ENCODE measurements around the gene CLDN6. TPM values are rescaled to one million over a fixed set of nuclear protein-coding genes. Genes with fewer than 3 reads are reported as not detected.
"Not testable (repeated sequence)": the region's sequence is repeated elsewhere in the genome, so short reads cannot be mapped to it uniquely, and the experiment has no call there.

CLDN6 gene
- total RNA-seq, 1 donor from 2014 or later: not detected

DNA sequence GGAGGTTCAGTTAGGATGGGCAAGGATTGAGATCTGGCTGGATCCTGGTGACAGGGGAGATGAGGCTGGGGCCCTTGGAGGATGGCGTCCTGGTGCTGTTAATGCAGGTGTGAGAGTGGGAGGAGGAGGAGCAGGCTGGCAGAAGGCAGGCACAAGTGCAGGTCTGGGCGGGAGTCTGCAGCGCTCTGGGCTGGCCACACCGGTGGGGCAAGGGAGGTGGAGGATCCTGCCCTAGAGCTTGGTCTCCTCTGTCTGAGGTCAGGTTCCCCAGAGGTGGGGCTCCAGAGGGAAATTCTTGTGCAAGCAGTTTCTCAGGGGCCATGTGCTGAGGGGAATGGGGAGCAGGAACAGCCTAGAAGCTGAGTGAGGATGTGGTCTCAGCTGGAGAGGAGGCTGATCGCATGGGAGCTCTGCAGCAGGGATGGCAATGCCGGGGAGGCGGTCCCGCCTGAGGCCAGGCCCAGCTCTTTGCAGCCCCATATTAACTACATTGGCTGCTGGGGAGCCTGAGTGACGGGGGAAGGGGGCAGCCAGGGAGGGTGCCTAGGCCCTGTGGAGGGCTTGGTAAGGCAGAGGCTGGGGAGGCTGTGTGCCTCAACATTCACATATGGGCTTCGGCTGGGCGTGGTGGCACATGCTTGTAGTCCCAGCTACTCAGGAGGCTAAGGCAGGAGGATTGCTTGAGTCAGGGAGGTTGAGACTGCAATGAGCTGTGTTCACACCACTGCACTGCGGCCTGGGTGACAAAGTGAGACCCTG is 34.8 kb upstream of the CLDN6 start:
- DNase-seq (ENCODE audit: low read depth in 2 of 2): not testable (repeated sequence)

DNA sequence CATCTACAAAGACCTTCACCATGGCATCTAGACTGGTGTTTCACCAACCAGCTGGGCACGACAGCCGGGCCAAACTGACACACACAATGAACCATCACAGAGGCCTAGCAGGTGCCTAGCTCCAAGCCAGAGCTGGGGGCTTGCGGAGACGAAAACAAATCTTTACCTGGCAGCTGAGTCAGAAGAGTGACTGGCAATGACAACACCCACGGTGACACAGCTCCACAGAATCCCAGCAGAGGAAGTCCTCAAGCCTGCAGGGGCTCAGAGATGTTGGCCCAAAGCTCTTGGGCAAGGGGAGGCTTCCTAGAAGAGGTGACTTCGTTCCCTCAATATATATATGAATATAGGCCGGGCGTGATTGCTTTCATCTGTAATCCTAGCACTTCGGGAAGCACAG is 33.5 kb upstream of the CLDN6 start:
- no peak for DNase-seq (ENCODE audit: low read depth in 2 of 2)

DNA sequence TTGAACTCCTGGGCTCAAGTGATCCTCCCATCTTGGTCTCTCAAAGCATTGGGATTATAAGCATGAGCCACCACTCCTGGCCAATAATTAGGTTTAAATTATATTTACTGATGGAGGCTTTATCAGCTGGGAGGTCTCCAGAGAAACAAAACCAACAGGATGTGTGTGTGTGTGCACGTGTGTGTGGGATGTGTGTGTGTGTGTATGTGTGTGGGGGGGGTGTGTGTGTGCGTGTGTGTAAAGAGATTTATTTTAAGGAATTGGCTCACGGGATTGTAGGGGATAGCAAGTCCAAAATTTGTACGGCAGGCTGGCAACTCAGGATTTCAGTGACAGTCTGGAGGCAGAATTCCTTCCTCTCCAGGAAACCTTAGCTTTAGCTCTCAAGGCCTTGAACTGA is 33.0 kb upstream of the CLDN6 start:
- DNase-seq (ENCODE audit: low read depth in 2 of 2): no peak

DNA sequence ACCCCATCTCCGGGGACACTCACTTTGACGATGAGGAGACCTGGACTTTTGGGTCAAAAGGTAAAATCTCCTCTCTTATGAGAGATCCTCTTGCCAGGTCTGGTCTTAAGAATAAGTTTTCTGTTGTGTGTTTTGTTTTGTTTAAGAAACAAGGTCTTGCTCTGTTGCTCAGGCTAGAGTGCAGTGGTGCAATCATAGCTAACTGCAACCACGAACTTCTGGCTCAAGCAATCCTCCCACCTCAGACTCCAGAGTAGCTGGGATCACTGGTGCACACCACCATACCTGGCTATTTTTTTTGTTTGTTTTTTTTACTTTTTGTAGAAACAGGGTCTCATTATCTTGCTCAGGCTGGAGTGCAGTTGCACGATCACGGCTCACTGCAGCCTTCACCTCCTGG is 32.5 kb upstream of the CLDN6 start:
- DNase-seq (ENCODE audit: low read depth in 2 of 2): no peak

DNA sequence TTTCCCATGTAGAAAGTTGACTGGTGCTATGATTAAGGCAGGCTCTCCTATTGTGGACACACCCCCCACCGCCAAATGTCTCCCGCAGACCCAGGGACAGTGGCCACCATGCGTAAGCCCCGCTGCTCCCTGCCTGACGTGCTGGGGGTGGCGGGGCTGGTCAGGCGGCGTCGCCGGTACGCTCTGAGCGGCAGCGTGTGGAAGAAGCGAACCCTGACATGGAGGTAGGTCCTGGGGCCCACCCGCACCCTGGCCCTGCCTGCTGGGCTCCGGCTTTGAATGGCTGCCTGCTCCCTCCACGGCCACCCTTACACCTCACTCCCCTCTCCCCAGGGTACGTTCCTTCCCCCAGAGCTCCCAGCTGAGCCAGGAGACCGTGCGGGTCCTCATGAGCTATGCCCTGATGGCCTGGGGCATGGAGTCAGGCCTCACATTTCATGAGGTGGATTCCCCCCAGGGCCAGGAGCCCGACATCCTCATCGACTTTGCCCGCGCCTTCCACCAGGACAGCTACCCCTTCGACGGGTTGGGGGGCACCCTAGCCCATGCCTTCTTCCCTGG is 32.0 kb upstream of the CLDN6 start:
- DNase-seq (ENCODE audit: low read depth in 2 of 2): no peak

DNA sequence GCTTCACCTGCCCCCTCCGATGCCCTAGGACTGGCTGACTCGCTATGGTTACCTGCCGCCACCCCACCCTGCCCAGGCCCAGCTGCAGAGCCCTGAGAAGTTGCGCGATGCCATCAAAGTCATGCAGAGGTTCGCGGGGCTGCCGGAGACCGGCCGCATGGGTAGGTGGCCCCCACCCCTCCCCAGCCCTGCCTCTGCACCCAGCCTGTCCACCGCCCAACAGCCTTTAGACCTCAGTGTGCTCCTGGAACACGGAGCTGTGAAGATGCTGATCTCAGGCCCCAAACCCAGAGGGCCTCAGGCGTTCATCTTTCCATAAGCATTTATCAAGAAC is 29.4 kb upstream of the CLDN6 start:
- no peak for DNase-seq (ENCODE audit: low read depth in 2 of 2)

DNA sequence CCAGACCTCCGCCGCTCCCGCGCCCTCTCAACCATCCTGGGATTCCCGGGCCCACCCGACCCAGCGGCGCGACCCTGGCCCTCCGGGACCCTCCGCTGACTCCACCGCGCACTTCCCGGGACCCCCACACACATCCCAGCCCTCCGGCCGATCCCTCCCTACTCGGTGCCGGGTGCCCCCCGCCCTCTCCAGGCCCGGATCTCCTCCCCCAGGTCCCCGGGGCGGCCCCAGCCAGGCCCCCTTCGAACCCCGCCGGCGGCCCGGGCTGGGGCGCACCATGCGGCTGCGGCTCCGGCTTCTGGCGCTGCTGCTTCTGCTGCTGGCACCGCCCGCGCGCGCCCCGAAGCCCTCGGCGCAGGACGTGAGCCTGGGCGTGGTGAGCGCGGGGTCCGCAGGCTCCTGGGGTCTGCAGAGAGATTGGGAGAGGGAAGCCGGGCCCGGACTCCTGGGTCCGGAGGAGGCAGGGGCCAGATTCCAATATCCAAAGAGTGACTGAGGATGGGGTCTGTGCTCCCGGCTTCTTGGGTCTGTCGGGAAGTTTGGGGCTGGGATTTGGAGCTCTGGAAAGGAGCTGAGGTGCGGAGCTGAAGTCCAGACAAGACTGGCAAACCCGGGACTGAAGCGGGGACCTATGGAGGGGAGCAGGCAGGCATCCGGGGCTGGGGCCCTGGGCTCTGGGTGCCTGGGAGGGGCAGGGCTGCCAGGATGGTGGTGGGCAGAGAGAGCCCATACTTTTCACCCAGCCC is 28.8 kb upstream of the CLDN6 start:
- no peak for DNase-seq (ENCODE audit: low read depth in 2 of 2)

DNA sequence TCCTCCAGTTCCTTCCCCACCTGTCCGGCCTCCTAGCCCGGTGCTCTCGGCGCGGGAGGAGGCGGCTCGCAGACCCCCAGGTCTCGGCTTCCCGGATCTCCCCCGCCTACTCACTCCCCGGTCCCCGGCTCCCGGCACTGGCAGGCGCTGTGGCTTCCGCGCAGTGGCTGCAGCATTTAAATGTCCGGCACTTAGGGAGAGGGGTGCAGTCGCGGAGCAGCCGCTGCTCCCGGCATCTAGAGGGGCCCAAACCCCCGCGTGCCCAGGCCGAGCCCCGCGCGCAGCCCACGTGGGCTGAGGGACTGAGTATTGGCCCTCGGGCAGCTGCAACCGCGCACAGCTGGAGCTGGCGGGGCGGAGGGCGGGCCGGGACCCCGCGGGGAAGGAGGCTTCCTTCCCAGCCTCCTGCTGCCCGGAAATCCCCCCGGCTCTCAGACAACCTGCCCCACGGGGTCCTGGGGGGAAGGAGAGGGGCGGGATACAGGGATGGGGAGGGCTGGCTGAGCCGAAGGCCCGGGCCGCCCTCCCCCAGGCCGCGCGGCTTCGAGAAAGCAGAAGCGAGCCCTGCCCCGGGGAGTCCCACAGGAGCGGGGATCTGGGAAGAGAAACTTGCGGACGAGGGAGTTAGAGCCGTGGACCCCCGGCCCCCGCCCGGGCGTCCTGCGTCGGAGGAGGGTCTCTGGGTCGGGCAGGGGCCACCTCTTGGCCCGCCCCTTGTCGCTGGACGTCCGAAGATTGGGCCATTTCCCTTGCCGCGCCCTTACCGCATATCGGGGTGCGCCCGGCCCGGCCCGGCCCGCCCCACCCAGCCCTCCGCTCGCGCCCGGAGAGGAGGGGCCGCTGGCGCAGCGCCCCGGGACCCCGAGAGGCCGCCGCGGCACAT is 28.0 kb upstream of the CLDN6 start, which contains the start of gene MMP25:
TSS of gene MMP25 (plus strand) at position 804 of the 883 bp plus-strand sequence. CDS start 357 bp downstream, outside the sequence.
- no peak for DNase-seq (ENCODE audit: low read depth in 2 of 2)

DNA sequence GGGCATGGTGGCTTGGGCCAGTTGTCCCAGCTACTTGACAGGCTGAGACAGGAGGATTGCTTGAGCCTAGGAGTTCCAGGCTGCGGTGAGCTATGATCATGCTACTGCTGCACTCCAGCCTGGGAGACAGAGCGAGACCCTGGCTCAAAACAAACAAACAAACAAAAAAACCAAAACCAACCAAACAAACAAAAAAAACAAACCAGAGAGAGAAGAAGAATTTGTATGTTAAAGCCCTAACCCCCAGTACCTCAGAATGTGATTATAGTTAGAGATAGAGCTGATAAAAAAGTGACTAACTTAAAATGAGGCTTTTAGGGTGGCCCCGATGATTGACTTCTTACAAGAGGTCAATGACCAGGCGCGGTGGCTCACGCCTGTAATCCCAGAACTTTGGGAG is 26.7 kb upstream of the CLDN6 start:
- DNase-seq (ENCODE audit: low read depth in 2 of 2): no peak

DNA sequence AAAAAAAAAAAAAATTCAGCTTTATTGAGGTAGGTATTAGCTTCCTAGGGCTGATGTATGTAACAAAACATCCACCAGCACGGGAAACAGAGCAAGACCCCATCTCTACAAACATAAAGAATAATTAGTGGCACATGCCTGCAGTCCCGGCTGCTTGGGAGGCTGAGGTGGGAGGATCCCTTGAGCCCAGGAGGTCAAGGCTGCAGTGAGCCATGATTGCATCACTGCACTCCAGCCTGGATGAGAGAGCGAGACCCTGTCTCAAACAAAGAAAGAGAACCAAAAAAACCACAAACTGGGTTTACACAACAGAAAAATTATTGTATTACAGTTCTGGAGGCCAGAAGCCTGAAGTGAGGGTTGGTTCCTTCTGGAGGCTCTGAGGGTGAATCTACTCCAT is 24.4 kb upstream of the CLDN6 start:
- no peak for DNase-seq (ENCODE audit: low read depth in 2 of 2)

DNA sequence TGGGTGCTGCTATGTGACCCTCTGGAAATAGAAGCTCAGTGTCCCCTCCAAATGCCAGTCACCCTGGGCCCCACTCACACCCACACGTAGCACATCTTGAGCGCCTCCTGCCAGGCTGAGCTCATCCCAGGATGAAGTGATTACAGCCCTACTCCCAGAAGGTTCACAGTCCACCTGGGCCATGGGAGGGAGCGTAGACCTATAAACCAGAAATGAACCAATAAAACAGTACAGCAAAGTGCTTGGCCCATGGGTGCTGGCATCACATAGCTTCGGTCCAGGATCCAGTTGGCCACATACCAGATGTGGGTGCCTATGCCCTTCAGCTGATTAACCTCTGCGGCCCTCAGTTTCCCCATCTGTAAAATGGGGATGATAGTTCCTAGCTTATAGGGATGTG is 20.9 kb upstream of the CLDN6 start:
- no peak for DNase-seq (ENCODE audit: low read depth in 2 of 2)

DNA sequence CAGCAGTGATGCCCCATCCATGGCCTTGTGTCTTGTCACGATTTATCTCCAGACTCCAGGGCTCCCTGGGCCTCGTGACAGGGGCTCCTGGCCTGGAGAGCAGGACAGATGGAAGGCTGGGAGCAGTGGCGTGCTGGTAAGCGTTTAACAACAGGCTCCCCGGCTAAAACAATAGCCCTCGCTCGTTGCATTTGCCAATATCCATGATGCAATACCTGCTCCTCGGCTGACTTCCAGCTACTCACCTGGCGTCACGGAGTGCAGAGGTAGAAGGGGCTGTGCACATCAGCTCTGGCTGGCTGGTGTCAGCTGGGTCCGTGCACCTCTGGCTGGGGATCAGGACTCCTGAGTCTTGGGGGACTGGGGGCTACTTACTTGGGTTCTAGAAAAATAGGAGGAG is 20.3 kb upstream of the CLDN6 start:
- DNase-seq (ENCODE audit: low read depth in 2 of 2): no peak

DNA sequence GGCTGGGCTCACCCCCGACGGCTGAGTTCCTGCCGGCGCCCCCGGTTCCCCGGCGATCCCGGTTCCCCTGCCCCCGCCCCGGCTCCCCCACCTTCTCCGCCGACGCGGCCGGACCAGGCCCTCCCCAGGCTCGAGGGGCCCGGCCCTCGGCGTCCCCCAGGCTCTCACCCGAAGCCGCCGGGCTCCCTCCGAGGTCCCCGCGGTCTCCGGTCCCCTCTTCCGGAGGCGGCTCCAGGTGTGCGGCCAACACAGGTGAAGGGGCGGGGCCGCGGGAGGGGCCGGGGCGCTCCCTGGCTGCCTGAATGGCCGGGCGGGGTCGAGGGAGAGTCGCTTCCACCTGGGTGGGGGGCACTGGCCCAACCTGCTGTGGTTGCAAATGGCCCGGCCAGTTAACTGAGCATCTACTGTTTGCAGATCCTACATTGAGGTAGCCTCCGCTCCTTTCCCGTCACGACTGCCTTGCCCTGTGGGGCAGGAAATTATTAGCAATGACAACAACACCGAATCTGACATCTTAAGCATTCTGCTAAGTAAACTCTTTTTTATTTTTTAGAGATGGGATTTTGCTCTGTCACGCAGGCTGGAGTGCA is 18.8 kb upstream of the CLDN6 start, which contains the start of gene BICDL2:
TSS of gene BICDL2 (minus strand) at position 219 of the 590 bp plus-strand sequence. CDS start 1,448 bp downstream, outside the sequence.
- no peak for DNase-seq (ENCODE audit: low read depth in 2 of 2)

DNA sequence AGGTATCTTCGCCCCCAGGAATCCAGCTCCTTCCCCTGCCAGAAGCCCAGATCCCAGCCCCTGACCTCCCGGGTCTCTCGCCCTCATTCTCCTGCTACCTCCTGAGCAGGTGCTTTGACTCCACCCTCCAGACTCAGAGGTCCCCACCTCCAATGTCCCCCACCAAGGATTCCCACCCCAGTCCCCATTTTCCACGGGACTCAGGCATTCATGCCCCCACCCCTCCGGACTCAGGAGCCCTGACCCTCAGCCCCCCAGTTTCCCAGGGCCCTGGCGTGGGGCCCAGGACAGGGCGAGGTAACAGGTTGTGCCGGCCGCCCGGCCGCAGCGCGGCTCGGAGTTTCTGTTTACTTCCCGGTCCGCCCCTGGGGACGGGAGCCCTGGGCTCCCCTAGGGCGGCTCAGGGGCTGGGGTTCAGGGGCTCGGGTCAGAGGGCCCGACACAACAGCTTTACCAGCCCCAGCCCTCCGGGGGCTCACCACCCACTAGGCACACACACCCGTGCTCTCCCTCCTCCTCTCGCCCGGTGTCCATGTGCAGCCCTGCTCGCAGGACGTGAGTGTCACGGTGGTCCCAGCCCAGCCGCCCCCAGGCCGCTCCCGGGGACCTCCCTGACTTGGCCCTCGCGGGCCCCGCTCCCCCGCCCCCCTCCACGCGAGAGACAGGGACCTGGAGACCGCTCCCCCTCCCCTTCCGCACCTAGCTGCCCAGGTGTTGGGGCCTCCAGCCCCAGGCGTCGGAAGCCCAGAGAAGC is 18.2 kb upstream of the CLDN6 start:
- DNase-seq (ENCODE audit: low read depth in 2 of 2): no peak

DNA sequence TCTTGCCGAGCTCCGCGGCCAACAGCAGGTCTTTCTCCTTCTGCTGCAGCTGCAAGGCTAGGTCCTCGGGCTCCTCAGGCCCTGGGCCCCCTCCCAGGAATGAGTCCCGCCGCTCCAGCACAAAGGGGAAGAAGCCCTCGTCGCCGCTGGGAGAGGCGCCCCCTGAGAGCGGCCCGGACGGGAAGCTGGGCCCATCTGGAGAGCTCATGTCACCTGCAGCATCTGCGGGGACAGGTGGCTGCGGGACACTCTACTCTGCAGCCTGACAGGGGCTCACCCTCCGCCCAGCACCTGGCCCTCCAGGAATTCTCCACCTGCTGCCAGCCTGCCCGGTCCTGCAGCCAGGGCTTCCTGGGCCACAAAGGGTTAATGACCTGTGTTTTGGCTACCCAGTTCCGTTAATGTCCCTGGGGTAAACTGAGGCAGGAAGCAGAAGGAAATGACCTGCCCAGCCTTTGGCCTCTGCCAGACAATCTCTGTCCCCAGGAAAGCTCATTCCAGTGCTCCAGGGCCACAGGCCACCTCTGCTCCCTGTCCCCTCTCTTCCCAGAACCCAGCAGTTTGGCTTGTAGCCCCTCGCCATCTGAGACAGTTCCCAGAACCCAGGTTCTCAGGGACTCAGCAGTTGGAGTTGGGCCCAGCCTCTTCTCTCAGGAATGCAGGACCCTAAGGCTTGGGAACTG is 17.4 kb upstream of the CLDN6 start:
- no peak for DNase-seq (ENCODE audit: low read depth in 2 of 2)

DNA sequence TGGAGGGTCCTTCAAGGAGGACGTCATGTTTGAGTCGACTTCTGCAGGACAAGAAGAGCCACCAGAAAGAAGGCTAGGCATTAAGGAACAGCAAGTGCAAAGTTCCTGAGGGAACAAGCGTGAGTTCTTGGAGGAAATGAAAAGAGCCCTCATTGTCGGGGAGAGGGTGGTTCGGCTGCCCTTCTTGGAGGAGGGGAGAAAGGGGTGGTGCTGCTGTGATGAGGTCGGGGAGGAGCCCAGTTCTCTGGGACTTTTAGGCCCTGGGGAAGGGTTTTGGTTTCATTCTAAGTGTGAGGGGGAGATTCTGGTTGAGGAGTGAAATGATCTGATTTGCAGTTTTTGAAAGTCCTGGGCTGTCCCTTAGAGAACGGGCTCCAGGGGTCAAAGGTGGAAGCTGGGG is 14.6 kb upstream of the CLDN6 start:
- DNase-seq (ENCODE audit: low read depth in 2 of 2): no peak

DNA sequence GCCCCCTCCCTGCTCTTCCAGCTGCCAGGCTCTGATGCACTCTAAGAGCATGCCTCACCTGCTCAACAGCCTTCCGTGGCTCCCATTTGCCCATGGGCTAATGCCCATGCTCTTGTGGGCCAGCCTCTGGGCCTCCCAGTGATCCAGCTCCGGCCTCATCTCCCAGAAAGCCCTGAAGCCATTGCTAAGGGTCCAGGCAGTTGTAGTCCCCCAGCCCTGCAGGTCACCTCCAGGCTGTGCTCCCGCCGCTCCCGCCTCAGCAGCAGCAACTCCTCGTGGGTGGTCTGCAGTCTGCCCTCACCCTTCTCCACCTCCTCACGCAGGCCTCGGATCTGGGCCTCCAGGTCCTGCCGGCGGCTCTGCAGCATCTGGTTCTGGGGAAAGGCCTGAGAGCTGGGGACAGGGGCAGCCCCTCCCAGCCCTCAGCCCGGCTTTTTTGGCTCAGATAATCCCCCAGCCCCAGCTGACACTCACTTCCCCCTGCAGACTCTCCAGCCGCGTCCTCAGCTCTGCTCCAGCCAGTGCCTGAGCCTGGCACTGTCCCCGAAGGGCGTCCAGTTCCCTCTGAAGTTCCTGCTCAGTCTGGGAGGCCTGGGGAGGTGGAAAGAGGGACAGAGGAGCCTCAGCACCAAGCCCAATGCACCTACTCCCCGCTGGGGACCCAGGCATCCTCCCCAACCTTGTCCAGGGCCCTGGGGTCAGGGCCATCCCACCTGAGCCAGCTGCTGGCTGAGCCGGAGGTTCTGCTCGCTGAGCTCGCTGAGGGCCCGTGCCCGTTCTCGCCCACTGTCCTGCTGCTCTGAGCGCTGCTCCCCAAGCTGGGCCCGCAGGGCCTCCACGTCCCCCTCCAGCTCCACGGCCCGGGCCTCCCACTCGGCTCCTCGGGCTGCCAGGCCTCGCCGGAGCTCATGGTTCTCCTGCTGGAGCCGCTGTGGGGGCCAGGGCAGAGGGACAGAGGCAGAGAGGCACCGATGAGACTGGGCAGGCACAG is 12.5 kb upstream of the CLDN6 start:
- DNase-seq (ENCODE audit: low read depth in 2 of 2): no peak

DNA sequence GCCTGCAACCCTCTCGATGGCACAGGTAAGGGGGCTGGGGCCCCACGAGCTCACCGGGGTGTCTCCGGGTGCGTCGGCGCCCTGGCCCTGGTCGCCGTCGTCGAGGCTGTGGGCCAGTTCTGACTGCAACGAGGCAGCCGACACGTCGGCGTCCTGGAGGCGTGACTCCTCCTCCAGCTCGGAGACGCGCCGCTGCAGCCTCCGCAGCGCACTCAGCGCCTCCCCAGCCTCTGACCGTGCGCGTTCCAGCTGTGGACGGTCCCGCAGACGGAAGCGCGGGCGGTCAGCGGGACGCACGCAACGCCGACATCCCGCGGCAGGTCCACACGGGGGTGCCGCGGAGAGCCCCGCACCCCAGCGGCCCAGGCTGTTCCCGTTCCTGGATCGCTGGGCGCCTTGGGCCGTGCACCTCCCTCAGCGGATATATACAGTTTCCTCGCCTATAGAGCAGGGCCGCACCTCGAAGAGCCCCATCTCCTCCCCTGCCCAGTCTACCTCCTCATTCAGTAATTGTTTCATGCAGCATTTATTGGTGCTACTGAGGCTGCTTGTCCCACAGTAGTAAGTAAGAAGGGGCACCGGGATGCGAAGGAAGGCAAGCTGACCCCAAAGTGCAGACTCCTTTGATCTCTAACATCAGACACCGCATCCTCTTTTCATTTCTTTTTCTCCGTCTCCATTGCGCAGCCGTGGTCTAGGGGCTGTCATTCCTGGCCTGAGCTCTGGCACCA is 11.7 kb upstream of the CLDN6 start:
- DNase-seq (ENCODE audit: low read depth in 2 of 2): no peak

All from dermis microvascular lymphatic vessel endothelial cell (primary cell).